Measurements from ENCODE around the gene JMJD4. TPM values are rescaled to one million over a fixed set of nuclear protein-coding genes. Genes with fewer than 3 reads are reported as not detected.

JMJD4 gene
- polyA plus RNA-seq, 6 donors from 2014 or later, result 34.3 to 43.1 (median 36.5) TPM

- H3K9me3 Mint-ChIP-seq, result no peaks in the 10 kb centered on the region
- peak overlapping the region in 2 of 6 donors; percentile 32 to 49 for H3K27ac Mint-ChIP-seq
- H3K27me3 Mint-ChIP-seq, result no peaks in the 10 kb centered on the region
- DNase-seq (no peak), ATAC-seq (ENCODE audit: low read depth in 2 of 2) (no peak)
- H3K4me3 Mint-ChIP-seq, result no peak overlapping the region
- peaks cover 8 to 12% of the 10 kb centered on the region in 2 donors for H3K36me3 Mint-ChIP-seq
- peaks cover 10 to 26% (median 11%) of the 10 kb centered on the region in 3 donors for H3K4me1 Mint-ChIP-seq
These were observed 31.0 kb upstream of the JMJD4 start for GRCh38 chr1:227766015-227766634.

- no peak for ATAC-seq (ENCODE audit: low read depth in 2 of 2)
- no peaks in the 10 kb centered on the region for H3K27me3 Mint-ChIP-seq
- no peaks in the 10 kb centered on the region for H3K9me3 Mint-ChIP-seq
- H3K4me1 Mint-ChIP-seq, result peaks cover 10 to 26% (median 15%) of the 10 kb centered on the region in 3 donors
- no peak overlapping the region for H3K27ac Mint-ChIP-seq
- peaks cover 9 to 13% of the 10 kb centered on the region in 2 donors for H3K36me3 Mint-ChIP-seq
- no peak overlapping the region for H3K4me3 Mint-ChIP-seq
- DNase-seq, result no peak
These were observed 30.3 kb upstream of the JMJD4 start for GRCh38 chr1:227765261-227766014.

- Mint-ChIP-seq H3K27me3 (no peaks in the 10 kb centered on the region), H3K4me1 (peaks cover 10 to 26% (median 15%) of the 10 kb centered on the region in 3 donors), H3K27ac (peak overlapping the region in 1 of 6 donors; percentile 63), H3K36me3 (peaks cover 7 to 15% of the 10 kb centered on the region in 2 donors), H3K4me3 (no peak overlapping the region), H3K9me3 (no peaks in the 10 kb centered on the region)
- ATAC-seq (ENCODE audit: low read depth in 2 of 2), result no peak
- DNase-seq, result no peak
These were observed 28.9 kb upstream of the JMJD4 start for GRCh38 chr1:227764019-227764391.

- H3K4me3 Mint-ChIP-seq, result no peak overlapping the region
- ATAC-seq (ENCODE audit: low read depth in 2 of 2), result no peak
- DNase-seq, result no peak
- H3K27me3 Mint-ChIP-seq, result no peaks in the 10 kb centered on the region
- H3K4me1 Mint-ChIP-seq, result peaks cover 10 to 26% (median 15%) of the 10 kb centered on the region in 3 donors
- H3K9me3 Mint-ChIP-seq, result no peaks in the 10 kb centered on the region
- H3K27ac Mint-ChIP-seq, result peak overlapping the region in 1 of 6 donors; percentile 33
- H3K36me3 Mint-ChIP-seq, result peaks cover 2 to 15% of the 10 kb centered on the region in 2 donors
These were observed 28.3 kb upstream of the JMJD4 start for GRCh38 chr1:227763246-227764018.

- ATAC-seq (ENCODE audit: low read depth in 2 of 2), result peak; percentile 94 to 95
- Mint-ChIP-seq H3K27me3 (no peaks in the 10 kb centered on the region), H3K27ac (peak overlapping the region in 1 of 6 donors; percentile 33), H3K9me3 (no peaks in the 10 kb centered on the region), H3K4me1 (peaks cover 10 to 26% (median 15%) of the 10 kb centered on the region in 3 donors), H3K4me3 (no peak overlapping the region), H3K36me3 (peaks cover 0 to 8% of the 10 kb centered on the region in 2 donors)
- DNase-seq, result peak; percentile 68
These were observed 27.3 kb upstream of the JMJD4 start for GRCh38 chr1:227762231-227762911.

- no peaks in the 10 kb centered on the region for H3K9me3 Mint-ChIP-seq
- H3K27ac Mint-ChIP-seq, result peak overlapping the region in 2 of 6 donors; percentile 17 to 21
- no peak overlapping the region for H3K4me3 Mint-ChIP-seq
- H3K27me3 Mint-ChIP-seq, result no peaks in the 10 kb centered on the region
- DNase-seq, result no peak
- no peak for ATAC-seq (ENCODE audit: low read depth in 2 of 2)
- peaks cover 10 to 21% (median 11%) of the 10 kb centered on the region in 3 donors for H3K4me1 Mint-ChIP-seq
- H3K36me3 Mint-ChIP-seq, result peaks cover 0 to 8% of the 10 kb centered on the region in 2 donors
These were observed 26.6 kb upstream of the JMJD4 start for GRCh38 chr1:227761621-227762230.

GRCh38 chr1:227760377-227760776 is 25.3 kb upstream of the JMJD4 start:
- DNase-seq (no peak), ATAC-seq (ENCODE audit: low read depth in 2 of 2) (no peak)
- peaks cover 10 to 11% (median 11%) of the 10 kb centered on the region in 3 donors for H3K4me1 Mint-ChIP-seq
- H3K27me3 Mint-ChIP-seq, result no peaks in the 10 kb centered on the region
- peak overlapping the region in 1 of 6 donors; percentile 6 for H3K27ac Mint-ChIP-seq
- H3K4me3 Mint-ChIP-seq, result no peak overlapping the region
- H3K9me3 Mint-ChIP-seq, result no peaks in the 10 kb centered on the region
- peaks cover 0 to 8% of the 10 kb centered on the region in 2 donors for H3K36me3 Mint-ChIP-seq

- H3K9me3 Mint-ChIP-seq, result no peaks in the 10 kb centered on the region
- no peaks in the 10 kb centered on the region for H3K27me3 Mint-ChIP-seq
- ATAC-seq (ENCODE audit: low read depth in 2 of 2), result no peak
- peaks cover 0 to 8% of the 10 kb centered on the region in 2 donors for H3K36me3 Mint-ChIP-seq
- DNase-seq, result no peak
- no peak overlapping the region for H3K4me3 Mint-ChIP-seq
- H3K27ac Mint-ChIP-seq, result peak overlapping the region in 1 of 6 donors; percentile 6
- H3K4me1 Mint-ChIP-seq, result peaks cover 10 to 11% (median 11%) of the 10 kb centered on the region in 3 donors
These were observed 24.5 kb upstream of the JMJD4 start for GRCh38 chr1:227759341-227760300.

- ATAC-seq (ENCODE audit: low read depth in 2 of 2) (no peak), DNase-seq (no peak)
- Mint-ChIP-seq H3K4me1 (peaks cover 11 to 18% (median 17%) of the 10 kb centered on the region in 3 donors), H3K4me3 (no peak overlapping the region), H3K9me3 (no peaks in the 10 kb centered on the region), H3K27ac (no peak overlapping the region), H3K36me3 (peaks cover 0 to 8% of the 10 kb centered on the region in 2 donors), H3K27me3 (no peaks in the 10 kb centered on the region)
These were observed 23.3 kb upstream of the JMJD4 start for GRCh38 chr1:227758366-227758765.

- no peaks in the 10 kb centered on the region for H3K9me3 Mint-ChIP-seq
- ATAC-seq (ENCODE audit: low read depth in 2 of 2) (no peak), DNase-seq (no peak)
- H3K27ac Mint-ChIP-seq, result no peak overlapping the region
- H3K27me3 Mint-ChIP-seq, result no peaks in the 10 kb centered on the region
- peaks cover 0 to 8% of the 10 kb centered on the region in 2 donors for H3K36me3 Mint-ChIP-seq
- H3K4me3 Mint-ChIP-seq, result no peak overlapping the region
- peaks cover 11 to 19% (median 17%) of the 10 kb centered on the region in 3 donors for H3K4me1 Mint-ChIP-seq
These were observed 22.7 kb upstream of the JMJD4 start for GRCh38 chr1:227757781-227758180.

GRCh38 chr1:227756172-227756959 is 21.3 kb upstream of the JMJD4 start:
- H3K27ac Mint-ChIP-seq, result peak overlapping the region in 1 of 6 donors; percentile 36
- DNase-seq (no peak), ATAC-seq (ENCODE audit: low read depth in 2 of 2) (no peak)
- no peak overlapping the region for H3K4me3 Mint-ChIP-seq
- H3K9me3 Mint-ChIP-seq, result no peaks in the 10 kb centered on the region
- peaks cover 0 to 8% of the 10 kb centered on the region in 2 donors for H3K36me3 Mint-ChIP-seq
- no peaks in the 10 kb centered on the region for H3K27me3 Mint-ChIP-seq
- H3K4me1 Mint-ChIP-seq, result peaks cover 6 to 14% (median 14%) of the 10 kb centered on the region in 3 donors

Data from naive B cell (primary cell).